ENCODE results near the gene RBM4. TPM values are rescaled to one million over a fixed set of nuclear protein-coding genes. Genes with fewer than 3 reads are reported as not detected.

Gene RBM4
- total and polyA plus RNA-seq, 2 of the 13 experiments (the other 11 are each of a cell fraction or from before 2014, with no cell fraction given) = 126 to 136 TPM

DNA sequence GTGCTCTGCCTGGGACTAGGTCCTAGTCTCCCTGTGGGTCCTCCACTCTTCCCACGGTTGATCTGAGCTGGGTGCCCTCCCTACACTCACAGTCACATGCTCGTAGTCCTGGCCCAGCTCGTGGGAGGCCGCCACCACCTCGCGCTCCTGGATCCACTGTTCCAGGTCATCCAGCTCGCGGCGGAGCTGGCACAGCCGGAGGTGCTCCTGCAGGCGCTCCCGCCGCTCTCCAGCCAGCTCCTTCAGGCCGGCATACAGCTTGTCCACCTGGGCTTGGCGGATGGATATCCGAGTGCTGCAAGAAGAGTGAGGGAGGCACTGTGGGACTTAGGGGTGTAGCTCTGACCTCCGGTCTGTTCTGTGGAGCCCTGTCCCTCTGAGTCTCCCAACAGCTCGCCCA is 53.9 kb downstream of the RBM4 start:
- Histone ChIP-seq H3K27ac (ENCODE audit: extremely low read length, insufficient read depth, low read length) (no peak overlapping the region), H3K79me2 (ENCODE audit: insufficient read depth, low read length) (no peaks in the 10 kb centered on the region), H2AFZ (ENCODE audit: low read length) (no peak overlapping the region), H3K27me3 (ENCODE audit: control insufficient read depth in 1 of 2, insufficient read depth in 2 of 2, low read length in 2 of 2) (no peaks in the 10 kb centered on the region), H4K20me1 (ENCODE audit: insufficient read depth, low read length) (no peaks in the 10 kb centered on the region), H3K9me3 (ENCODE audit: low read length) (no peaks in the 10 kb centered on the region), H3K4me1 (ENCODE audit: insufficient read depth, low read length) (no peaks in the 10 kb centered on the region), H3K36me3 (replicated peaks in 1 of 2; ENCODE audit: control insufficient read depth in 1 of 2, insufficient read depth in 2 of 2, low read length in 2 of 2) (no peaks in the 10 kb centered on the region), H3K4me2 (ENCODE audit: low read depth, low read length) (no peak overlapping the region), H3K9ac (ENCODE audit: insufficient read depth, low read depth, low read length) (no peak overlapping the region), H3K4me3 (replicated peaks in 1 of 3; ENCODE audit: insufficient read depth in 1 of 3, low read depth in 2 of 3, low read length in 3 of 3) (no peak overlapping the region)
- BruUV-seq (replicated peaks) = no TSS peak
- TF ChIP-seq ZNF562 (CRISPR knock-in tag; IDR thresholded peaks at IDR 0.05; ENCODE audit: borderline replicate concordance) (no peak), KDM5A (IDR thresholded peaks at IDR 0.05; ENCODE audit: borderline replicate concordance, low read length) (no peak), KLF15 (CRISPR knock-in tag; IDR thresholded peaks at IDR 0.05; ENCODE audit: borderline replicate concordance) (no peak), SMYD3 (CRISPR knock-in tag; IDR thresholded peaks at IDR 0.05) (no peak), ZNF234 (CRISPR knock-in tag; conservative IDR thresholded peaks at IDR 0.05) (no peak), ARID2 (CRISPR knock-in tag; IDR thresholded peaks at IDR 0.05; ENCODE audit: borderline replicate concordance) (no peak), JUN (CRISPR knock-in tag; IDR thresholded peaks at IDR 0.05) (no peak), ZBTB20 (CRISPR knock-in tag; IDR thresholded peaks at IDR 0.05; ENCODE audit: borderline replicate concordance, low read depth) (no peak), ZNF563 (CRISPR knock-in tag; IDR thresholded peaks at IDR 0.05) (no peak), ZNF256 (CRISPR knock-in tag; conservative IDR thresholded peaks at IDR 0.05) (no peak), CEBPG (CRISPR knock-in tag; IDR thresholded peaks at IDR 0.05) (no peak)
- TF ChIP-seq, protein P1, sequence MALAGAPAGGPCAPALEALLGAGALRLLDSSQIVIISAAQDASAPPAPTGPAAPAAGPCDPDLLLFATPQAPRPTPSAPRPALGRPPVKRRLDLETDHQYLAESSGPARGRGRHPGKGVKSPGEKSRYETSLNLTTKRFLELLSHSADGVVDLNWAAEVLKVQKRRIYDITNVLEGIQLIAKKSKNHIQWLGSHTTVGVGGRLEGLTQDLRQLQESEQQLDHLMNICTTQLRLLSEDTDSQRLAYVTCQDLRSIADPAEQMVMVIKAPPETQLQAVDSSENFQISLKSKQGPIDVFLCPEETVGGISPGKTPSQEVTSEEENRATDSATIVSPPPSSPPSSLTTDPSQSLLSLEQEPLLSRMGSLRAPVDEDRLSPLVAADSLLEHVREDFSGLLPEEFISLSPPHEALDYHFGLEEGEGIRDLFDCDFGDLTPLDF (CRISPR knock-in tag; IDR thresholded peaks at IDR 0.05) = no peak
- TF ChIP-seq, protein P2, sequence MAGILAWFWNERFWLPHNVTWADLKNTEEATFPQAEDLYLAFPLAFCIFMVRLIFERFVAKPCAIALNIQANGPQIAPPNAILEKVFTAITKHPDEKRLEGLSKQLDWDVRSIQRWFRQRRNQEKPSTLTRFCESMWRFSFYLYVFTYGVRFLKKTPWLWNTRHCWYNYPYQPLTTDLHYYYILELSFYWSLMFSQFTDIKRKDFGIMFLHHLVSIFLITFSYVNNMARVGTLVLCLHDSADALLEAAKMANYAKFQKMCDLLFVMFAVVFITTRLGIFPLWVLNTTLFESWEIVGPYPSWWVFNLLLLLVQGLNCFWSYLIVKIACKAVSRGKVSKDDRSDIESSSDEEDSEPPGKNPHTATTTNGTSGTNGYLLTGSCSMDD (CRISPR knock-in tag; IDR thresholded peaks at IDR 0.05) = no peak
- in situ Hi-C loops (cut with HindIII; ENCODE audit: extremely low pct_ligation_motif_present, low pct_unique_long_range_greater_than_20kb) = loop anchor here (5.0 to 10.0 kb wide), 3 partner anchors 140 to 288 kb away; partner anchors contain the start of gene C11orf86
- ChIA-PET CTCF (ENCODE audit: low intra/inter-chr PET ratio, low total read pairs) (no interaction called here), POLR2A (no interaction called here)
- 92% methylated on average over 16 of the region's 18 CpGs for WGBS (ENCODE audit: low lambda C conversion rate)
- ATAC-seq (no peak), FAIRE-seq (no peak), DNase-seq (ENCODE audit: low spot score) (no peak)
- intact Hi-C loops (cut with micrococcal nuclease; ENCODE audit: unreplicated experiment) = no loop called here

Measured in HepG2 (cell line).